IPS-11a (cell line): Measurements from ENCODE around the gene MROH2B.

Experiments
- H3K4me3 ChIP-seq: one replicate; pipeline ENCODE4 v1.5.1; 2013; ENCODE audit warnings: low read depth, low read length, control low read depth

Gene MROH2B

GRCh38 chr5:40973364-40974004 is 97.7 kb downstream of the MROH2B start:
- no peak overlapping the region for H3K4me3 ChIP-seq

- no peak overlapping the region for H3K4me3 ChIP-seq
Measured at GRCh38 chr5:40972434-40972833, 98.7 kb downstream of the MROH2B start.

- no peak overlapping the region for H3K4me3 ChIP-seq
Measured at GRCh38 chr5:40962207-40962955, 108.8 kb downstream of the MROH2B start.

- H3K4me3 ChIP-seq, result no peak overlapping the region
Measured at GRCh38 chr5:40960037-40960436, 111.1 kb downstream of the MROH2B start.

- H3K4me3 ChIP-seq, result no peak overlapping the region
Measured at GRCh38 chr5:40958811-40959210, 112.3 kb downstream of the MROH2B start.

GRCh38 chr5:40957048-40957447 is 114.1 kb downstream of the MROH2B start:
- no peak overlapping the region for H3K4me3 ChIP-seq

GRCh38 chr5:40955313-40955712 is 115.8 kb downstream of the MROH2B start:
- no peak overlapping the region for H3K4me3 ChIP-seq
